SK-N-MC (cell line): Measurements from ENCODE around the gene MMAB.

Experiments
- DNase-seq: peaks from one replicate; pipeline ENCODE4 v3.0.0-alpha.2; 2011; ENCODE audit warnings: low read depth, low spot score
- H3K27ac ChIP-seq: fragments of 200-600 bp; sonication (generic); 2 replicates; pipeline ENCODE4 v1.5.1; 2016; ENCODE audit warnings: mixed run types
- H3K36me3 ChIP-seq: fragments of 200-600 bp; sonication (generic); 2 replicates; pipeline ENCODE4 v1.6.1; 2017; ENCODE audit warnings: antibody characterized with exemption, low read length, mixed read lengths; ENCODE audit not compliant: insufficient read depth
- H3K4me3 ChIP-seq: fragments of 200-600 bp; sonication (generic); 2 replicates; pipeline ENCODE4 v1.5.1; 2016
- H3K9ac ChIP-seq: fragments of 200-600 bp; sonication (generic); 2 replicates; pipeline ENCODE4 v1.8.0; 2017; ENCODE audit warnings: mixed run types, mixed read lengths; ENCODE audit not compliant: insufficient read length
- H3K9me3 ChIP-seq: fragments of 200-600 bp; sonication (generic); 2 replicates; pipeline ENCODE4 v1.6.1; 2017; ENCODE audit warnings: low read depth, mild to moderate bottlenecking, antibody characterized with exemption, low read length, moderate library complexity, mixed read lengths
- EZH2 ChIP-seq: fragments of 200-600 bp; sonication (generic); IDR thresholded peaks from one replicate; pipeline ENCODE4 v1.6.1; 2017; ENCODE audit warnings: antibody characterized with exemption
- FOXP2 ChIP-seq: optimal IDR thresholded peaks from 2 replicates; pipeline ENCODE3; 2011; ENCODE audit warnings: mild to moderate bottlenecking, moderate library complexity; ENCODE audit not compliant: insufficient read depth; ENCODE audit errors: extremely low read length, control extremely low read depth
- POLR2AphosphoS5 ChIP-seq: IDR thresholded peaks from 2 replicates; pipeline ENCODE4 v1.6.1; 2012; ENCODE audit warnings: mild to moderate bottlenecking, low read depth, low read length, borderline replicate concordance

The MMAB gene

GRCh38 chr12:109532721-109533486 is 40.4 kb downstream of the MMAB start:
- Histone ChIP-seq H3K36me3 (no peaks in the 10 kb centered on the region; the same call in 1 of the 2 replicates), H3K4me3 (no peak overlapping the region), H3K9ac (no peak overlapping the region), H3K27ac (no peak overlapping the region), H3K9me3 (no peaks in the 10 kb centered on the region)
- no peak for DNase-seq
- TF ChIP-seq FOXP2 (no peak), EZH2 (no peak), POLR2AphosphoS5 (no peak)

- no peak overlapping the region for H3K4me3 ChIP-seq
- DNase-seq = no peak
- H3K9me3 ChIP-seq = no peaks in the 10 kb centered on the region
- no peak overlapping the region for H3K9ac ChIP-seq
- no peak overlapping the region for H3K27ac ChIP-seq
- no peaks in the 10 kb centered on the region; the same call in 1 of the 2 replicates for H3K36me3 ChIP-seq
- TF ChIP-seq EZH2 (no peak), FOXP2 (no peak), POLR2AphosphoS5 (no peak)
Measured at GRCh38 chr12:109531411-109531810, 41.9 kb downstream of the MMAB start.

GRCh38 chr12:109529691-109530640 is 43.3 kb downstream of the MMAB start:
- TF ChIP-seq FOXP2 (no peak), EZH2 (no peak)
- DNase-seq = no peak
- Histone ChIP-seq H3K36me3 (no peaks in the 10 kb centered on the region; the same call in 1 of the 2 replicates), H3K27ac (no peak overlapping the region), H3K9ac (no peak overlapping the region), H3K9me3 (no peaks in the 10 kb centered on the region), H3K4me3 (no peak overlapping the region)

GRCh38 chr12:109527489-109528123 is 45.7 kb downstream of the MMAB start:
- no peak overlapping the region for H3K4me3 ChIP-seq
- TF ChIP-seq FOXP2 (no peak), POLR2AphosphoS5 (no peak), EZH2 (no peak)
- no peaks in the 10 kb centered on the region; the same call in 1 of the 2 replicates for H3K36me3 ChIP-seq
- H3K9ac ChIP-seq = no peak overlapping the region
- H3K27ac ChIP-seq = no peak overlapping the region
- no peak for DNase-seq
- H3K9me3 ChIP-seq = no peaks in the 10 kb centered on the region

GRCh38 chr12:109525279-109525585 is 48.1 kb downstream of the MMAB start:
- TF ChIP-seq POLR2AphosphoS5 (no peak), FOXP2 (no peak), EZH2 (no peak)
- H3K27ac ChIP-seq = no peak overlapping the region
- no peak for DNase-seq
- no peak overlapping the region for H3K9ac ChIP-seq
- H3K36me3 ChIP-seq = peaks cover 7% of the 10 kb centered on the region; the same call in 1 of the 2 replicates
- H3K4me3 ChIP-seq = no peak overlapping the region
- H3K9me3 ChIP-seq = no peaks in the 10 kb centered on the region

GRCh38 chr12:109524466-109525278 is 48.6 kb downstream of the MMAB start:
- Histone ChIP-seq H3K36me3 (peaks cover 11% of the 10 kb centered on the region; the same call in 1 of the 2 replicates), H3K4me3 (no peak overlapping the region), H3K9me3 (no peaks in the 10 kb centered on the region), H3K9ac (no peak overlapping the region), H3K27ac (no peak overlapping the region)
- no peak for DNase-seq
- TF ChIP-seq POLR2AphosphoS5 (no peak), EZH2 (no peak), FOXP2 (no peak)

- Histone ChIP-seq H3K9ac (no peak overlapping the region), H3K36me3 (peaks cover 18% of the 10 kb centered on the region), H3K4me3 (no peak overlapping the region), H3K27ac (no peak overlapping the region), H3K9me3 (no peaks in the 10 kb centered on the region)
- no peak for TF ChIP-seq POLR2AphosphoS5
- no peak for TF ChIP-seq FOXP2
- no peak for DNase-seq
Measured at GRCh38 chr12:109523504-109523903, 49.8 kb downstream of the MMAB start.
